HEK293T (cell line): Measurements from ENCODE around the gene TMPRSS4.

ENCODE experiments used
- BHLHE40 ChIP-seq: fragments of 450-650 bp; IDR thresholded peaks from 2 replicates; pipeline ENCODE4 v1.6.1; 2016; ENCODE audit warnings: mild to moderate bottlenecking, moderate library complexity, borderline replicate concordance
- ELF4 ChIP-seq: fragments of 450-650 bp; IDR thresholded peaks from 2 replicates; pipeline ENCODE4 v1.6.1; 2017; ENCODE audit warnings: antibody characterized with exemption
- FOXA1 ChIP-seq: fragments of 450-650 bp; IDR thresholded peaks from 2 replicates; pipeline ENCODE4 v1.6.1; 2016; ENCODE audit warnings: mild to moderate bottlenecking
- FOXM1 ChIP-seq: fragments of 450-650 bp; IDR thresholded peaks from 2 replicates; pipeline ENCODE4 v1.6.1; 2017; ENCODE audit warnings: mild to moderate bottlenecking, borderline replicate concordance
- L3MBTL2 ChIP-seq: fragments of 450-650 bp; conservative IDR thresholded peaks from 2 replicates; pipeline ENCODE4 v1.6.1; 2016; ENCODE audit warnings: mild to moderate bottlenecking
- LEF1 ChIP-seq: fragments of 450-650 bp; IDR thresholded peaks from 2 replicates; pipeline ENCODE4 v1.6.1; 2017; ENCODE audit warnings: mild to moderate bottlenecking, borderline replicate concordance
- ZNF384 ChIP-seq: fragments of 450-650 bp; IDR thresholded peaks from 2 replicates; pipeline ENCODE4 v1.6.1; 2016
- TF ChIP-seq, protein P1 (sequence below): fragments of 450-650 bp; IDR thresholded peaks from 2 replicates; pipeline ENCODE4 v1.6.1; 2016

DNA sequence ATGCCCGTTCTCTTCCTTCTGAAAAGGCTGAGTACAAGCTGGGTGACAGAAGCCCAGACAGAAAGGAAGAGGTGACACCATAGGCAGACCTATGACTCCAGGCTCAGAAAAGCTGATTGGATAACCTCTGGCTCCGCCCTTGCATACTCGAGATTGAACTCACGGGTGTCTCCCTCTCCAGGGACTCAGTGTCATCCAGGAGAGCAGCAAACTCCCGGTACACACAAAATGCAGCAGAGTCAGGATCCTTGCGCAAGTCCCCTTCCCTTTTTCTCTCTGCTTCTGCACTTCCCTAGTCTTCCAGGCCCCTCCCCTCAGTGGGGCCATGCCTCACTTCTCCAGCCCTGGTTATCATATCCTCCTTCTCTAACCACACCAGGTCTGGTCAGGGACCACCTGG, 65.9 kb downstream of the TMPRSS4 start:
- TF ChIP-seq LEF1 (no peak), BHLHE40 (no peak), L3MBTL2 (no peak), ZNF384 (no peak), ELF4 (no peak), FOXA1 (no peak), FOXM1 (no peak)
- TF ChIP-seq, protein P1, sequence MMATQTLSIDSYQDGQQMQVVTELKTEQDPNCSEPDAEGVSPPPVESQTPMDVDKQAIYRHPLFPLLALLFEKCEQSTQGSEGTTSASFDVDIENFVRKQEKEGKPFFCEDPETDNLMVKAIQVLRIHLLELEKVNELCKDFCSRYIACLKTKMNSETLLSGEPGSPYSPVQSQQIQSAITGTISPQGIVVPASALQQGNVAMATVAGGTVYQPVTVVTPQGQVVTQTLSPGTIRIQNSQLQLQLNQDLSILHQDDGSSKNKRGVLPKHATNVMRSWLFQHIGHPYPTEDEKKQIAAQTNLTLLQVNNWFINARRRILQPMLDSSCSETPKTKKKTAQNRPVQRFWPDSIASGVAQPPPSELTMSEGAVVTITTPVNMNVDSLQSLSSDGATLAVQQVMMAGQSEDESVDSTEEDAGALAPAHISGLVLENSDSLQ, result no peak
